Adrenal gland (tissue), 12 donors: Measurements from ENCODE around the gene TNNT3. TPM values are rescaled to one million over a fixed set of nuclear protein-coding genes. Genes with fewer than 3 reads are reported as not detected.

Source experiments
- DNase-seq, 7 donors: peaks; one replicate each; pipeline ENCODE4 v3.0.0-alpha.2; 2019 to 2020
- H3K27ac ChIP-seq, 5 donors: fragments of 200-600 bp; sonication (generic) in 4 of 5; 1 replicate in 3 of 5; 2 replicates in 2 of 5; pipeline versions ENCODE4 v1.5.1 to v1.8.0; 2016 to 2020; ENCODE audit warnings: mild to moderate bottlenecking in 1 of 5
- H3K27me3 ChIP-seq: fragments of 200-600 bp; 2 replicates; pipeline ENCODE4 v1.8.0; 2021
- H3K36me3 ChIP-seq, 2 donors: fragments of 200-600 bp; replicated peaks in 1 of 2; 1 replicate in 1 of 2; 2 replicates in 1 of 2; pipeline versions ENCODE4 v1.5.1 to v1.8.0; 2018 to 2022
- H3K4me1 ChIP-seq, 2 donors: fragments of 200-600 bp; replicated peaks in 1 of 2; 1 replicate in 1 of 2; 2 replicates in 1 of 2; pipeline versions ENCODE4 v1.5.1 to v1.8.0; 2018 to 2021
- H3K4me3 ChIP-seq, 4 donors: fragments of 200-600 bp; sonication (generic) in 3 of 4; one replicate each; pipeline ENCODE4 v1.5.1; 2016 to 2018
- H3K9me3 ChIP-seq, 3 donors: fragments of 200-600 bp; sonication (generic) in 1 of 3; replicated peaks in 1 of 3; 1 replicate in 2 of 3; 2 replicates in 1 of 3; pipeline versions ENCODE4 v1.5.1 to v1.8.0; 2016 to 2021
- POLR2A ChIP-seq, 2 donors: fragments of 450-650 bp; IDR thresholded peaks; one replicate each; pipeline ENCODE4 v1.6.1; 2017; ENCODE audit warnings: antibody characterized with exemption in 2 of 2, mild to moderate bottlenecking in 2 of 2, moderate library complexity in 1 of 2
- WGBS, 4 donors: extraction: QIAGEN DNeasy Blood & Tissue Kit in 2 of 4; methylation state at CpG; one replicate each; pipeline versions ENCODE4 v1.1.5 to v1.1.7; 2013 to 2017; 5-methylcytosine and 5-hydroxymethylcytosine counted together
- intact Hi-C, 2 donors: fragments of 100-400 bp; cut with DNase I; formaldehyde crosslinking; loops; one replicate each; pipeline versions ENCODE4 v1.14.1 to v1.15.0; 2022 to 2023
- polyA plus RNA-seq, 3 donors: library from polyadenylated mRNA; stranded (reverse); fragments of 200-250 nt in 2 of 3; fragments of 350-450 nt in 1 of 3; fragmentation: Illumina TruSeq in 1 of 3; extraction: RNeasy Lipid Tissue Mini Kit (QIAGEN cat#74804) in 1 of 3; gene quantifications; one replicate each; pipeline ENCODE4 v1.2.3, GENCODE V29; 2013 to 2014
- total RNA-seq, 9 donors: library from RNA; depleted of rRNA in 4 of 9; stranded (reverse); fragments of >200 nt in 4 of 9; fragments of 120-200 nt in 1 of 9; fragmentation: NEBNext Ultra II Directional in 1 of 9; extraction: Animal tissue kit (Norgen Biotek cat#: 25700) in 1 of 9; gene quantifications; one replicate each; pipeline versions ENCODE4 v1.1.0 to v1.2.4, GENCODE V29; 2013 to 2023
- TF ChIP-seq, protein P1 (sequence below), 6 experiments: fragments of 450-650 bp in 4 of 6; fragments of 200-600 bp in 2 of 6; sonication (generic) in 1 of 6; IDR thresholded peaks; 1 replicate in 5 of 6; 2 replicates in 1 of 6; pipeline versions ENCODE4 v1.5.1 to v1.8.0; 2016 to 2021; ENCODE audit warnings: antibody characterized with exemption in 6 of 6, mild to moderate bottlenecking in 2 of 6, moderate library complexity in 1 of 6
- donor health status: healthy with polysubstance abuse.
- donor health status: Bipolar disorder and iron deficiency.
- donor health status: DM: yes; HTN: yes; CAD: no.
- donor health status: DM: no; HTN: no; CAD: no.
- donor health status: DM: no; HTN: no; CAD: no.
- donor health status: DM: yes; HTN: yes; CAD: no.

The TNNT3 gene
- total and polyA plus RNA-seq, 12 donors, result 0.81 to 12.2 (median 5.4) TPM; not detected in 1

- DNase-seq, result no peak
- no peak overlapping the region for H3K4me3 ChIP-seq
- no peaks in the 10 kb centered on the region for H3K36me3 ChIP-seq
- H3K9me3 ChIP-seq, result no peaks in the 10 kb centered on the region
- peak overlapping the region in 1 of 5 donors; percentile 65 for H3K27ac ChIP-seq
- TF ChIP-seq, protein P1, sequence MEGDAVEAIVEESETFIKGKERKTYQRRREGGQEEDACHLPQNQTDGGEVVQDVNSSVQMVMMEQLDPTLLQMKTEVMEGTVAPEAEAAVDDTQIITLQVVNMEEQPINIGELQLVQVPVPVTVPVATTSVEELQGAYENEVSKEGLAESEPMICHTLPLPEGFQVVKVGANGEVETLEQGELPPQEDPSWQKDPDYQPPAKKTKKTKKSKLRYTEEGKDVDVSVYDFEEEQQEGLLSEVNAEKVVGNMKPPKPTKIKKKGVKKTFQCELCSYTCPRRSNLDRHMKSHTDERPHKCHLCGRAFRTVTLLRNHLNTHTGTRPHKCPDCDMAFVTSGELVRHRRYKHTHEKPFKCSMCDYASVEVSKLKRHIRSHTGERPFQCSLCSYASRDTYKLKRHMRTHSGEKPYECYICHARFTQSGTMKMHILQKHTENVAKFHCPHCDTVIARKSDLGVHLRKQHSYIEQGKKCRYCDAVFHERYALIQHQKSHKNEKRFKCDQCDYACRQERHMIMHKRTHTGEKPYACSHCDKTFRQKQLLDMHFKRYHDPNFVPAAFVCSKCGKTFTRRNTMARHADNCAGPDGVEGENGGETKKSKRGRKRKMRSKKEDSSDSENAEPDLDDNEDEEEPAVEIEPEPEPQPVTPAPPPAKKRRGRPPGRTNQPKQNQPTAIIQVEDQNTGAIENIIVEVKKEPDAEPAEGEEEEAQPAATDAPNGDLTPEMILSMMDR (IDR thresholded peaks at IDR 0.05), result no peak
- TF ChIP-seq POLR2A (IDR thresholded peaks at IDR 0.05), result no peak
- WGBS, 4 donors, result 85 to 89% (median 86%) methylated on average over 7 of the region's 7 CpGs
- peaks cover 0 to 3% of the 10 kb centered on the region in 2 donors for H3K4me1 ChIP-seq
- no peaks in the 10 kb centered on the region for H3K27me3 ChIP-seq
- intact Hi-C loops, result no loop called here
Observed at GRCh38 chr11:1909524-1909923, 10.0 kb upstream of the TNNT3 start.

- Histone ChIP-seq H3K36me3 (no peaks in the 10 kb centered on the region), H3K27ac (peak overlapping the region in 1 of 5 donors; percentile 47), H3K27me3 (no peaks in the 10 kb centered on the region), H3K4me1 (peaks cover 2 to 3% of the 10 kb centered on the region in 2 donors), H3K4me3 (no peak overlapping the region), H3K9me3 (no peaks in the 10 kb centered on the region)
- TF ChIP-seq, protein P1 (IDR thresholded peaks at IDR 0.05), result no peak
- TF ChIP-seq POLR2A (IDR thresholded peaks at IDR 0.05), result no peak
- DNase-seq, result no peak
- WGBS, 4 donors, result 78 to 81% (median 80%) methylated on average over 13 of the region's 13 CpGs
- intact Hi-C loops, result no loop called here
Observed at GRCh38 chr11:1912289-1912878, 7.1 kb upstream of the TNNT3 start.

DNA sequence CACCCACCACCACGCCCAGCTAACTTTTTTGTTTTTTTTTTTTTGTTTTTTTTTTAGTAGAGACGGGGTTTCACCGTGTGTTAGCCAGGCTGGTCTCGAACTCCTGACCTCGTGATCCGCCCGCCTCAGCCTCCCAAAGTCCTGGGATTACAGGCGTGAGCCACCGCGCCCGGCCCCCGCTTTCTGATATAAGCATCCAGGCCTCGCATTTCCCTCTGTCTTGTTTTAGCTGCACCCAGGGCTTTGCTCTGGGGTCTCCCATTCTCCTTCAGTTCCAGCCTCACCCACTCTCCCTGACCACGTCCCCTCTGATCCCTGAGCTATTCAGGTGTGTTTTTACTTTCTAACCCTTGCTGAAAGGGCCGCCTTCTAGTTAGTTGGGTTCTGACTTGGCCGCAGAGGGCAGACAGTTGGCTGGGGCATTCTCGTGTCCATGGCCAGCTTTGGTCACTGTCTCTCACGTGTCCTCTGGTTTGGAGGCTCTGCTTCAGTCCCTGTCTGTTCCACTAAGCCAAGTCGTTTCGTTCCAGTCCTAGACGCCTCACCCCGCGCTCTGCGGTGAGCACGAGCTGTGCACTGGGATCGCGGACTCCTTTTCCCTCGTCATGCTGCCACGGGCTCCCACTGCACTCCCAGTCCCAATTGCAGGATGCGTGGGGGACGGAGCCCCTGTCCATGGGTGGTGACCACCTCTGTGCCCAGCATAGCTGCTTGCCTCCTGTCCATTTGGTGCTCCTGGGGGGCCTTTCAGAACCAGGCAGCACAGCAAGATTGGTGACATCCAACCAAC, 6.0 kb upstream of the TNNT3 start:
- intact Hi-C loops, result loop anchor here in 1 of 2 donors (1.0 kb wide), 2 partner anchors 22 to 25 kb away; no protein-coding TSS in a partner anchor
- Histone ChIP-seq H3K36me3 (no peaks in the 10 kb centered on the region), H3K9me3 (no peaks in the 10 kb centered on the region), H3K4me3 (no peak overlapping the region), H3K27ac (no peak overlapping the region), H3K4me1 (peaks cover 3% of the 10 kb centered on the region in 2 donors), H3K27me3 (no peaks in the 10 kb centered on the region)
- 91 to 92% (median 91%) methylated on average over 29 to 31 of the region's 31 CpGs for WGBS, 4 donors
- TF ChIP-seq, protein P1 (IDR thresholded peaks at IDR 0.05), result no peak
- TF ChIP-seq POLR2A (IDR thresholded peaks at IDR 0.05), result no peak
- DNase-seq, result no peak

GRCh38 chr11:1915795-1916131, 3.7 kb upstream of the TNNT3 start:
- Histone ChIP-seq H3K36me3 (no peaks in the 10 kb centered on the region), H3K4me3 (no peak overlapping the region), H3K27ac (peak overlapping the region in 1 of 5 donors; percentile 71), H3K4me1 (peaks cover 3% of the 10 kb centered on the region in 2 donors), H3K27me3 (no peaks in the 10 kb centered on the region), H3K9me3 (no peaks in the 10 kb centered on the region)
- 81 to 92% (median 83%) methylated on average over 2 of the region's 2 CpGs for WGBS, 4 donors
- intact Hi-C loops, result loop anchor here (1.0 to 5.0 kb wide), 3 partner anchors 22 to 33 kb away; no protein-coding TSS in a partner anchor
- TF ChIP-seq POLR2A (IDR thresholded peaks at IDR 0.05), result no peak
- TF ChIP-seq, protein P1 (IDR thresholded peaks at IDR 0.05), result no peak
- no peak for DNase-seq
